Duodenal mucosa (tissue), 2 donors: ENCODE measurements around the gene MYO1G.
A peak's percentile ranks its signal among the peaks of the same experiment; 100 is the strongest.
"Not testable (repeated sequence)": the region's sequence is repeated elsewhere in the genome, so short reads cannot be mapped to it uniquely, and the experiment has no call there.

ENCODE experiments used
- H3K27ac ChIP-seq: one replicate; pipeline ENCODE4 v1.7.0; 2013; ENCODE audit warnings: low read depth, low read length
- H3K27me3 ChIP-seq, 2 donors: one replicate each; pipeline ENCODE4 v1.7.0; 2013; ENCODE audit warnings: low read length in 2 of 2, control low read depth in 1 of 2; ENCODE audit not compliant: insufficient read depth in 2 of 2, control insufficient read depth in 1 of 2
- H3K36me3 ChIP-seq, 2 donors: one replicate each; pipeline ENCODE4 v1.7.0; 2013; ENCODE audit warnings: low read length in 2 of 2, control low read depth in 1 of 2; ENCODE audit not compliant: insufficient read depth in 2 of 2, control insufficient read depth in 1 of 2
- H3K4me1 ChIP-seq, 2 donors: one replicate each; pipeline ENCODE4 v1.7.0; 2013; ENCODE audit warnings: low read length in 2 of 2, control low read depth in 1 of 2; ENCODE audit not compliant: insufficient read depth in 2 of 2, control insufficient read depth in 1 of 2
- H3K4me3 ChIP-seq, 2 donors: one replicate each; pipeline ENCODE4 v1.7.0; 2013; ENCODE audit warnings: low read length in 2 of 2, low read depth in 1 of 2
- H3K9ac ChIP-seq, 2 donors: one replicate each; pipeline ENCODE4 v1.7.0; 2013; ENCODE audit warnings: low read length in 2 of 2, low read depth in 1 of 2
- H3K9me3 ChIP-seq, 2 donors: one replicate each; pipeline ENCODE4 v1.7.0; 2013; ENCODE audit warnings: low read length in 2 of 2, control low read depth in 1 of 2; ENCODE audit not compliant: control insufficient read depth in 1 of 2

The MYO1G gene

GRCh38 chr7:44999245-45000092 is 20.7 kb upstream of the MYO1G start:
- Histone ChIP-seq H3K4me3 (peak overlapping the region; percentile 90 to 96), H3K9me3 (no peaks in the 10 kb centered on the region), H3K27me3 (no peaks in the 10 kb centered on the region), H3K27ac (peak overlapping the region; percentile 70), H3K9ac (peak overlapping the region; percentile 68 to 81), H3K4me1 (peaks cover 17 to 20% of the 10 kb centered on the region in 2 donors), H3K36me3 (no peaks in the 10 kb centered on the region)

GRCh38 chr7:44998153-44998871 is 19.5 kb upstream of the MYO1G start:
- Histone ChIP-seq H3K4me1 (peaks cover 17 to 20% of the 10 kb centered on the region in 2 donors), H3K9me3 (no peaks in the 10 kb centered on the region), H3K36me3 (no peaks in the 10 kb centered on the region), H3K9ac (no peak overlapping the region), H3K4me3 (no peak overlapping the region), H3K27me3 (no peaks in the 10 kb centered on the region), H3K27ac (no peak overlapping the region)

- Histone ChIP-seq H3K36me3 (no peaks in the 10 kb centered on the region), H3K27me3 (no peaks in the 10 kb centered on the region), H3K4me3 (no peak overlapping the region), H3K27ac (no peak overlapping the region), H3K9ac (no peak overlapping the region), H3K9me3 (no peaks in the 10 kb centered on the region), H3K4me1 (peaks cover 6 to 8% of the 10 kb centered on the region in 2 donors)
These were observed 17.0 kb upstream of the MYO1G start for GRCh38 chr7:44995555-44996493.

- Histone ChIP-seq H3K27me3 (no peaks in the 10 kb centered on the region), H3K4me3 (no peak overlapping the region), H3K9me3 (no peaks in the 10 kb centered on the region), H3K36me3 (no peaks in the 10 kb centered on the region), H3K27ac (no peak overlapping the region), H3K4me1 (peaks cover 4 to 7% of the 10 kb centered on the region in 2 donors), H3K9ac (no peak overlapping the region)
These were observed 16.2 kb upstream of the MYO1G start for GRCh38 chr7:44994877-44995554.

GRCh38 chr7:44992004-44992795 is 13.4 kb upstream of the MYO1G start:
- H3K9ac ChIP-seq, H3K36me3 ChIP-seq, H3K9me3 ChIP-seq, H3K4me3 ChIP-seq, H3K4me1 ChIP-seq, H3K27me3 ChIP-seq, H3K27ac ChIP-seq: not testable (repeated sequence)

GRCh38 chr7:44990109-44991023 is 11.6 kb upstream of the MYO1G start:
- H3K9ac ChIP-seq: no peak overlapping the region
- H3K36me3 ChIP-seq: peaks cover 0 to under 1% of the 10 kb centered on the region in 2 donors
- no peak overlapping the region for H3K27ac ChIP-seq
- no peaks in the 10 kb centered on the region for H3K27me3 ChIP-seq
- H3K4me3 ChIP-seq: no peak overlapping the region
- peaks cover 6 to 11% of the 10 kb centered on the region in 2 donors for H3K4me1 ChIP-seq
- H3K9me3 ChIP-seq: no peaks in the 10 kb centered on the region

GRCh38 chr7:44989132-44989531 is 10.3 kb upstream of the MYO1G start:
- Histone ChIP-seq H3K27ac (no peak overlapping the region), H3K9me3 (no peaks in the 10 kb centered on the region), H3K4me3 (no peak overlapping the region), H3K36me3 (peaks cover 3 to 11% of the 10 kb centered on the region in 2 donors), H3K9ac (no peak overlapping the region), H3K4me1 (peaks cover 18 to 22% of the 10 kb centered on the region in 2 donors), H3K27me3 (no peaks in the 10 kb centered on the region)

- Histone ChIP-seq H3K9ac (no peak overlapping the region), H3K27ac (no peak overlapping the region), H3K9me3 (no peaks in the 10 kb centered on the region), H3K36me3 (peaks cover 7 to 16% of the 10 kb centered on the region in 2 donors), H3K27me3 (no peaks in the 10 kb centered on the region), H3K4me3 (no peak overlapping the region), H3K4me1 (peaks cover 22% of the 10 kb centered on the region in 2 donors)
These were observed 9.9 kb upstream of the MYO1G start for GRCh38 chr7:44988701-44989100.
